ENCODE results near the gene CEACAM1.

DNA sequence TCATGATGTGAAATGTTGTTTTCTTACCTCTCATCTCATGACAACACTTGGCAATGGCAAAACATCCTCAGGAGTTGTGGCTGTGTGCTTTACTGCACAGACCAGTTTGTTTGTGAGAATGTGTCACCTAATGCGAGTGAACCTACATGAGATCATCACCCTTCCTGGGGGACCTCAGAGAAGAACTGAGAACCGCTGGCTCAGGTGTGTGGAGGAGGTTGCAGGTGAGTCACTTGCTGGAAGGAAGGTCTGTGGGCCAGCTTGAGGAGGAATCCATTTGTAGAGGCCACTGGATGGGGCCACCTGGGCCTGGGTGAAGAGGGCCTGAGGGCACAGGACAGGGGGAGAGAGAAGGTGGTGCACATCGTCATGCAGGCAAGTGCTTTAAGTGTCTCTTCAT is 3.0 kb upstream of the CEACAM1 start:
- TF ChIP-seq, protein P1, sequence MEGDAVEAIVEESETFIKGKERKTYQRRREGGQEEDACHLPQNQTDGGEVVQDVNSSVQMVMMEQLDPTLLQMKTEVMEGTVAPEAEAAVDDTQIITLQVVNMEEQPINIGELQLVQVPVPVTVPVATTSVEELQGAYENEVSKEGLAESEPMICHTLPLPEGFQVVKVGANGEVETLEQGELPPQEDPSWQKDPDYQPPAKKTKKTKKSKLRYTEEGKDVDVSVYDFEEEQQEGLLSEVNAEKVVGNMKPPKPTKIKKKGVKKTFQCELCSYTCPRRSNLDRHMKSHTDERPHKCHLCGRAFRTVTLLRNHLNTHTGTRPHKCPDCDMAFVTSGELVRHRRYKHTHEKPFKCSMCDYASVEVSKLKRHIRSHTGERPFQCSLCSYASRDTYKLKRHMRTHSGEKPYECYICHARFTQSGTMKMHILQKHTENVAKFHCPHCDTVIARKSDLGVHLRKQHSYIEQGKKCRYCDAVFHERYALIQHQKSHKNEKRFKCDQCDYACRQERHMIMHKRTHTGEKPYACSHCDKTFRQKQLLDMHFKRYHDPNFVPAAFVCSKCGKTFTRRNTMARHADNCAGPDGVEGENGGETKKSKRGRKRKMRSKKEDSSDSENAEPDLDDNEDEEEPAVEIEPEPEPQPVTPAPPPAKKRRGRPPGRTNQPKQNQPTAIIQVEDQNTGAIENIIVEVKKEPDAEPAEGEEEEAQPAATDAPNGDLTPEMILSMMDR (IDR thresholded peaks at IDR 0.05) = no peak
- TF ChIP-seq POLR2AphosphoS5 (IDR thresholded peaks at IDR 0.05; ENCODE audit: low read depth, low read length) = no peak
- TF ChIP-seq, protein P2, sequence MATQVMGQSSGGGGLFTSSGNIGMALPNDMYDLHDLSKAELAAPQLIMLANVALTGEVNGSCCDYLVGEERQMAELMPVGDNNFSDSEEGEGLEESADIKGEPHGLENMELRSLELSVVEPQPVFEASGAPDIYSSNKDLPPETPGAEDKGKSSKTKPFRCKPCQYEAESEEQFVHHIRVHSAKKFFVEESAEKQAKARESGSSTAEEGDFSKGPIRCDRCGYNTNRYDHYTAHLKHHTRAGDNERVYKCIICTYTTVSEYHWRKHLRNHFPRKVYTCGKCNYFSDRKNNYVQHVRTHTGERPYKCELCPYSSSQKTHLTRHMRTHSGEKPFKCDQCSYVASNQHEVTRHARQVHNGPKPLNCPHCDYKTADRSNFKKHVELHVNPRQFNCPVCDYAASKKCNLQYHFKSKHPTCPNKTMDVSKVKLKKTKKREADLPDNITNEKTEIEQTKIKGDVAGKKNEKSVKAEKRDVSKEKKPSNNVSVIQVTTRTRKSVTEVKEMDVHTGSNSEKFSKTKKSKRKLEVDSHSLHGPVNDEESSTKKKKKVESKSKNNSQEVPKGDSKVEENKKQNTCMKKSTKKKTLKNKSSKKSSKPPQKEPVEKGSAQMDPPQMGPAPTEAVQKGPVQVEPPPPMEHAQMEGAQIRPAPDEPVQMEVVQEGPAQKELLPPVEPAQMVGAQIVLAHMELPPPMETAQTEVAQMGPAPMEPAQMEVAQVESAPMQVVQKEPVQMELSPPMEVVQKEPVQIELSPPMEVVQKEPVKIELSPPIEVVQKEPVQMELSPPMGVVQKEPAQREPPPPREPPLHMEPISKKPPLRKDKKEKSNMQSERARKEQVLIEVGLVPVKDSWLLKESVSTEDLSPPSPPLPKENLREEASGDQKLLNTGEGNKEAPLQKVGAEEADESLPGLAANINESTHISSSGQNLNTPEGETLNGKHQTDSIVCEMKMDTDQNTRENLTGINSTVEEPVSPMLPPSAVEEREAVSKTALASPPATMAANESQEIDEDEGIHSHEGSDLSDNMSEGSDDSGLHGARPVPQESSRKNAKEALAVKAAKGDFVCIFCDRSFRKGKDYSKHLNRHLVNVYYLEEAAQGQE (IDR thresholded peaks at IDR 0.05; ENCODE audit: insufficient read depth in 1 of 2, low read depth in 2 of 2, low read length in 1 of 2) = no peak
- no peak for TF ChIP-seq TCF7L2 (IDR thresholded peaks at IDR 0.05; ENCODE audit: low read depth, low read length)
- TF ChIP-seq SIN3A (IDR thresholded peaks at IDR 0.05; ENCODE audit: borderline replicate concordance, insufficient read depth, low read depth, low read length) = no peak
